HCT116 (cell line): ENCODE results near the gene FAM204A. TPM values are rescaled to one million over a fixed set of nuclear protein-coding genes. Genes with fewer than 3 reads are reported as not detected.

Experiments
- ATAC-seq: fragments of 200-7000 bp; cut with Tn5 transposase; 2 replicates; pipeline ENCODE4 v1.9.1; 2020; ENCODE audit warnings: mild to moderate bottlenecking, moderate library complexity
- BruUV-seq: library from RNA; stranded (reverse); fragments of 400-500 nt; replicated peaks from 2 replicates; lab custom pipeline; 2021; lab: Mats Ljungman, UMichigan
- CTCF ChIA-PET: fragments of 300-600 bp; sonication (Branson Sonifier 250); formaldehyde crosslinking; loops from one replicate; lab custom pipeline; 2021; ENCODE audit warnings: antibody characterized with exemption; lab: Charles Lee
- POLR2A ChIA-PET: fragments of 300-600, 350-600 bp; sonication (Branson Sonifier 250); formaldehyde crosslinking; loops from one replicate; lab custom pipeline; 2021; ENCODE audit warnings: antibody characterized with exemption; lab: Charles Lee
- RAD21 ChIA-PET, 2 experiments: fragments of 300-600 bp; sonication (Branson Sonifier 250); formaldehyde crosslinking; loops; one replicate each; lab custom pipeline; 2023; ENCODE audit warnings: low total read pairs in 2 of 2; ENCODE audit not compliant: uncharacterized antibody in 2 of 2, unreplicated experiment in 2 of 2, low non-redundant PET in 1 of 2; lab: Charles Lee
- DNase-seq: peaks from one replicate; pipeline ENCODE4 v3.0.0-alpha.2; 2010; ENCODE audit warnings: low read depth, low spot score
- H2AFZ ChIP-seq: fragments of 200-600 bp; shearing (Covaris generic), sonication (generic); 2 replicates; pipeline ENCODE4 v1.6.1; 2017; ENCODE audit warnings: low read depth, mixed run types, mixed read lengths, antibody characterized with exemption, low read length; ENCODE audit not compliant: poor library complexity, severe bottlenecking
- H3K27ac ChIP-seq: 2 replicates; pipeline ENCODE4 v1.5.1; 2012; ENCODE audit warnings: low read depth, low read length
- H3K27me3 ChIP-seq: fragments of 200-600 bp; sonication (generic); 2 replicates; pipeline ENCODE4 v1.6.1; 2016; ENCODE audit warnings: mixed run types, low read length, mixed read lengths; ENCODE audit not compliant: insufficient read depth
- H3K36me3 ChIP-seq, 2 experiments: fragments of 200-500 bp in 1 of 2; fragments of 200-600 bp in 1 of 2; sonication (Bioruptor generic) in 1 of 2; sonication (generic) in 1 of 2; 2 replicates each; pipeline versions ENCODE4 v1.5.1 to v1.6.1; 2014 to 2016; ENCODE audit warnings: low read length in 2 of 2, inconsistent platforms in 1 of 2, mixed read lengths in 1 of 2, mixed run types in 1 of 2; ENCODE audit not compliant: insufficient read depth in 2 of 2, control insufficient read depth in 1 of 2
- H3K4me1 ChIP-seq, 2 experiments: fragments of 200-600 bp in 1 of 2; sonication (generic) in 1 of 2; 2 replicates each; pipeline versions ENCODE4 v1.5.1 to v1.6.1; 2012 to 2017; ENCODE audit warnings: low read length in 2 of 2, inconsistent platforms in 1 of 2, mild to moderate bottlenecking in 1 of 2, mixed read lengths in 1 of 2, mixed run types in 1 of 2, moderate library complexity in 1 of 2; ENCODE audit not compliant: insufficient read depth in 2 of 2, control insufficient read depth in 1 of 2
- H3K4me2 ChIP-seq: fragments of 200-600 bp; sonication (generic); 2 replicates; pipeline ENCODE4 v1.6.1; 2017; ENCODE audit warnings: mixed run types, low read length, mixed read lengths
- H3K4me3 ChIP-seq, 2 experiments: fragments of 200-600 bp in 1 of 2; sonication (generic) in 1 of 2; replicated peaks in 1 of 2; 2 replicates each; pipeline ENCODE4 v1.5.1; 2011 to 2016; ENCODE audit warnings: low read length in 2 of 2, control low read depth in 1 of 2, low read depth in 1 of 2, mild to moderate bottlenecking in 1 of 2, mixed read lengths in 1 of 2, mixed run types in 1 of 2
- H3K79me2 ChIP-seq: fragments of 200-600 bp; sonication (generic); 2 replicates; pipeline ENCODE4 v1.6.1; 2017; ENCODE audit warnings: mild to moderate bottlenecking, mixed run types, low read length, moderate library complexity, mixed read lengths; ENCODE audit not compliant: insufficient read depth
- H3K9ac ChIP-seq: fragments of 200-600 bp; sonication (generic); 2 replicates; pipeline ENCODE4 v1.6.1; 2016; ENCODE audit warnings: low read length, mixed read lengths
- H3K9me2 ChIP-seq: fragments of 200-600 bp; sonication (generic), shearing (Covaris generic); 2 replicates; pipeline ENCODE4 v1.6.1; 2017; ENCODE audit warnings: mixed run types, mild to moderate bottlenecking, moderate library complexity; ENCODE audit not compliant: insufficient read depth
- H3K9me3 ChIP-seq, 2 experiments: fragments of 200-500 bp in 1 of 2; fragments of 200-600 bp in 1 of 2; sonication (Bioruptor generic) in 1 of 2; sonication (generic) in 1 of 2; 2 replicates each; pipeline ENCODE4 v1.6.1; 2014 to 2017; ENCODE audit warnings: low read length in 2 of 2, mixed read lengths in 2 of 2, inconsistent platforms in 1 of 2, low read depth in 1 of 2, mild to moderate bottlenecking in 1 of 2, mixed run types in 1 of 2, moderate library complexity in 1 of 2; ENCODE audit not compliant: control insufficient read depth in 1 of 2, insufficient read depth in 1 of 2
- H4K20me1 ChIP-seq: fragments of 200-600 bp; sonication (generic), shearing (Covaris generic); 2 replicates; pipeline ENCODE4 v1.6.1; 2017; ENCODE audit warnings: mixed run types, mild to moderate bottlenecking, moderate library complexity; ENCODE audit not compliant: insufficient read depth
- ATF3 ChIP-seq: IDR thresholded peaks from 2 replicates; pipeline ENCODE4 v1.6.1; 2012
- CBX3 ChIP-seq: IDR thresholded peaks from 2 replicates; pipeline ENCODE4 v1.6.1; 2012; ENCODE audit warnings: low read depth
- EGR1 ChIP-seq: IDR thresholded peaks from 2 replicates; pipeline ENCODE4 v1.6.1; 2012; ENCODE audit warnings: low read depth
- ELF1 ChIP-seq: IDR thresholded peaks from 2 replicates; pipeline ENCODE4 v1.6.1; 2012; ENCODE audit warnings: low read depth, borderline replicate concordance
- EZH2 ChIP-seq: fragments of 200-600 bp; sonication (generic); IDR thresholded peaks from 2 replicates; pipeline ENCODE4 v1.6.1; 2017; ENCODE audit warnings: antibody characterized with exemption, mixed run types
- EZH2phosphoT487 ChIP-seq: fragments of 200-600 bp; IDR thresholded peaks from 2 replicates; pipeline ENCODE4 v1.6.1; 2018; ENCODE audit warnings: antibody characterized with exemption, borderline replicate concordance
- FOSL1 ChIP-seq: IDR thresholded peaks from 2 replicates; pipeline ENCODE4 v1.6.1; 2012; ENCODE audit warnings: low read depth
- JUND ChIP-seq: IDR thresholded peaks from 2 replicates; pipeline ENCODE4 v1.6.1; 2012
- POLR2A ChIP-seq: IDR thresholded peaks from 2 replicates; pipeline ENCODE4 v1.7.0; 2011; ENCODE audit warnings: borderline replicate concordance; ENCODE audit not compliant: insufficient read depth, insufficient read length; ENCODE audit errors: extremely low read depth
- POLR2AphosphoS5 ChIP-seq: IDR thresholded peaks from 2 replicates; pipeline ENCODE4 v1.6.1; 2011; ENCODE audit warnings: mild to moderate bottlenecking, low read depth, low read length, moderate library complexity
- RAD21 ChIP-seq: IDR thresholded peaks from 2 replicates; pipeline ENCODE4 v1.6.1; 2012; ENCODE audit warnings: low read depth, mild to moderate bottlenecking
- SIN3A ChIP-seq: IDR thresholded peaks from 2 replicates; pipeline ENCODE4 v1.6.1; 2012; ENCODE audit warnings: low read depth
- SP1 ChIP-seq: IDR thresholded peaks from 2 replicates; pipeline ENCODE4 v1.6.1; 2012; ENCODE audit warnings: low read depth
- YY1 ChIP-seq: IDR thresholded peaks from 2 replicates; pipeline ENCODE4 v1.6.1; 2011; ENCODE audit warnings: low read length, low read depth, moderate library complexity, mild to moderate bottlenecking; ENCODE audit not compliant: insufficient replicate concordance; ENCODE audit errors: extremely low read depth
- ZBTB33 ChIP-seq: IDR thresholded peaks from 2 replicates; pipeline ENCODE4 v1.6.1; 2011; ENCODE audit warnings: mild to moderate bottlenecking, low read length, moderate library complexity; ENCODE audit not compliant: insufficient replicate concordance; ENCODE audit errors: extremely low read depth
- ZFX ChIP-seq: fragments of 450-650 bp; IDR thresholded peaks from 2 replicates; pipeline ENCODE4 v1.6.1; 2017
- ZNF274 ChIP-seq: fragments of 200-500 bp; sonication (Bioruptor generic); IDR thresholded peaks from 2 replicates; pipeline ENCODE4 v1.6.1; 2014; ENCODE audit warnings: mild to moderate bottlenecking, low read depth, low read length, inconsistent platforms
- intact Hi-C: fragments of 100-400 bp; cut with micrococcal nuclease; formaldehyde crosslinking; loops from 2 replicates; pipeline ENCODE4 v1.10.0; 2022
- total RNA-seq: library from RNA; stranded (reverse); gene quantifications from one replicate; pipeline ENCODE4 v1.2.1, GENCODE V29; 2021; ENCODE audit not compliant: unreplicated experiment
- TF ChIP-seq, protein P1 (sequence below), 3 experiments: fragments of 200-600 bp in 1 of 3; sonication (generic) in 1 of 3; IDR thresholded peaks in 2 of 3; conservative IDR thresholded peaks in 1 of 3; 2 replicates each; pipeline ENCODE4 v1.5.1; 2012 to 2017; ENCODE audit warnings: low read depth in 2 of 3, low read length in 2 of 3, antibody characterized with exemption in 1 of 3, borderline replicate concordance in 1 of 3, control low read depth in 1 of 3, mild to moderate bottlenecking in 1 of 3, mixed read lengths in 1 of 3, mixed run types in 1 of 3, moderate library complexity in 1 of 3; ENCODE audit not compliant: insufficient read depth in 1 of 3

Gene FAM204A
- total RNA-seq, 1 experiment from 2014 or later = 79.5 TPM

DNA sequence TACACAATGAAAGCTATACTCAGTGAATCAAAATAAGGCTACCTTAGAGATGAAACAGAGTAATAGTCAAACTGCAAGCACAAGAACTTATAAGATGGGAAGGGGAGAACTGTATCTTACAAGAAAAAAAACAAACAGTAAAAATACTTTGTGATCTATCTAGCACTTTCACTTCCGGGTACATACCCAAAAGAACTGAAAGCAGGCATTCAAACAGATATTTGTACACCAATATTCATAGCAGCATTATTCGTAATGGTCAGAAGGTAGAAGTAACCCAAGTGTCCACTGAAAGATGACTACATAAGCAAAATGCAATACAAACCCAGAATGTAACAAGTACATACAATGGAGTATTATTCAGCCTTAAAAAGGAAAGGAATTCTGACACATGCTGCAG, 18.0 kb downstream of the FAM204A start:
- Histone ChIP-seq H3K9me3 (no peaks in the 10 kb centered on the region), H3K4me1 (no peaks in the 10 kb centered on the region), H3K4me2 (no peak overlapping the region), H3K9me2 (no peaks in the 10 kb centered on the region), H3K4me3 (no peak overlapping the region), H3K36me3 (peaks cover 26 to 33% of the 10 kb centered on the region in 2 experiments), H3K9ac (no peak overlapping the region), H3K27ac (no peak overlapping the region), H2AFZ (no peak overlapping the region), H3K79me2 (peaks cover 17% of the 10 kb centered on the region), H3K27me3 (no peaks in the 10 kb centered on the region), H4K20me1 (no peaks in the 10 kb centered on the region)
- no peak for TF ChIP-seq EGR1
- no peak for TF ChIP-seq EZH2
- no peak for TF ChIP-seq CBX3
- TF ChIP-seq EZH2phosphoT487 = no peak
- TF ChIP-seq, protein P1, sequence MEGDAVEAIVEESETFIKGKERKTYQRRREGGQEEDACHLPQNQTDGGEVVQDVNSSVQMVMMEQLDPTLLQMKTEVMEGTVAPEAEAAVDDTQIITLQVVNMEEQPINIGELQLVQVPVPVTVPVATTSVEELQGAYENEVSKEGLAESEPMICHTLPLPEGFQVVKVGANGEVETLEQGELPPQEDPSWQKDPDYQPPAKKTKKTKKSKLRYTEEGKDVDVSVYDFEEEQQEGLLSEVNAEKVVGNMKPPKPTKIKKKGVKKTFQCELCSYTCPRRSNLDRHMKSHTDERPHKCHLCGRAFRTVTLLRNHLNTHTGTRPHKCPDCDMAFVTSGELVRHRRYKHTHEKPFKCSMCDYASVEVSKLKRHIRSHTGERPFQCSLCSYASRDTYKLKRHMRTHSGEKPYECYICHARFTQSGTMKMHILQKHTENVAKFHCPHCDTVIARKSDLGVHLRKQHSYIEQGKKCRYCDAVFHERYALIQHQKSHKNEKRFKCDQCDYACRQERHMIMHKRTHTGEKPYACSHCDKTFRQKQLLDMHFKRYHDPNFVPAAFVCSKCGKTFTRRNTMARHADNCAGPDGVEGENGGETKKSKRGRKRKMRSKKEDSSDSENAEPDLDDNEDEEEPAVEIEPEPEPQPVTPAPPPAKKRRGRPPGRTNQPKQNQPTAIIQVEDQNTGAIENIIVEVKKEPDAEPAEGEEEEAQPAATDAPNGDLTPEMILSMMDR (IDR thresholded peaks at IDR 0.05 in 2 of 3, conservative IDR thresholded peaks at IDR 0.05 in 1 of 3; ENCODE audit: borderline replicate concordance in 1 of 3, insufficient read depth in 1 of 3, low read depth in 2 of 3, low read length in 2 of 3) = no peak
- no peak for TF ChIP-seq SP1
- TF ChIP-seq ZFX = no peak
- TF ChIP-seq FOSL1 = no peak
- TF ChIP-seq RAD21 = no peak
- TF ChIP-seq ZNF274 = no peak
- TF ChIP-seq POLR2A = no peak
- TF ChIP-seq ELF1 = no peak
- no peak for TF ChIP-seq ZBTB33
- TF ChIP-seq POLR2AphosphoS5 = no peak
- no peak for TF ChIP-seq YY1
- TF ChIP-seq SIN3A = no peak
- no peak for TF ChIP-seq JUND
- TF ChIP-seq ATF3 = no peak
- ChIA-PET RAD21 (no interaction called here), POLR2A (no interaction called here), CTCF (no interaction called here)
- intact Hi-C loops = no loop called here
- no TSS peak for BruUV-seq
- DNase-seq = no peak
- no peak for ATAC-seq
